Testis (tissue), 3 donors: ENCODE measurements around the gene B3GAT1. TPM values are rescaled to one million over a fixed set of nuclear protein-coding genes. Genes with fewer than 3 reads are reported as not detected.

Source experiments
- DNase-seq: peaks from one replicate; pipeline ENCODE4 v3.0.0-alpha.2; 2019
- H3K27ac ChIP-seq, 2 donors: fragments of 200-600 bp; sonication (generic); one replicate each; pipeline ENCODE4 v1.5.1; 2019
- H3K27me3 ChIP-seq: fragments of 200-600 bp; sonication (generic); one replicate; pipeline ENCODE4 v1.5.1; 2019
- H3K36me3 ChIP-seq: fragments of 200-600 bp; sonication (generic); one replicate; pipeline ENCODE4 v1.5.1; 2017; ENCODE audit warnings: low read depth; ENCODE audit errors: missing control alignments
- H3K4me1 ChIP-seq: fragments of 200-600 bp; sonication (generic); one replicate; pipeline ENCODE4 v1.5.1; 2019
- H3K4me3 ChIP-seq, 2 donors: fragments of 200-600 bp; sonication (generic); one replicate each; pipeline ENCODE4 v1.5.1; 2017 to 2019
- H3K9me3 ChIP-seq: fragments of 200-600 bp; sonication (generic); one replicate; pipeline ENCODE4 v1.5.1; 2017
- CTCF ChIP-seq, 3 experiments: fragments of 450-650 bp in 2 of 3; fragments of 200-600 bp in 1 of 3; sonication (generic) in 1 of 3; IDR thresholded peaks; one replicate each; pipeline ENCODE4 v1.5.1; 2016 to 2019; ENCODE audit warnings: antibody characterized with exemption in 3 of 3, mild to moderate bottlenecking in 2 of 3, moderate library complexity in 1 of 3
- POLR2A ChIP-seq: fragments of 450-650 bp; IDR thresholded peaks from one replicate; pipeline ENCODE4 v1.6.1; 2017; ENCODE audit warnings: antibody characterized with exemption, mild to moderate bottlenecking, moderate library complexity
- WGBS, 2 donors: methylation state at CpG; one replicate each; pipeline ENCODE4 v1.1.5; 2018; 5-methylcytosine and 5-hydroxymethylcytosine counted together
- intact Hi-C: fragments of 100-400 bp; cut with DNase I; formaldehyde crosslinking; loops from one replicate; pipeline ENCODE4 v1.15.1; 2023; ENCODE audit warnings: low total_unique reads
- polyA plus RNA-seq: library from polyadenylated mRNA; stranded (reverse); fragments of 350-450 nt; fragmentation: Illumina TruSeq; extraction: RNeasy Lipid Tissue Mini Kit (QIAGEN cat#74804); gene quantifications from one replicate; pipeline ENCODE4 v1.2.3, GENCODE V29; 2014; ENCODE audit warnings: low read depth, low replicate concordance; ENCODE audit not compliant: insufficient read depth
- total RNA-seq, 2 donors: library from RNA; depleted of rRNA; stranded (reverse); fragments of >200 nt; gene quantifications; one replicate each; pipeline ENCODE4 v1.2.3, GENCODE V29; 2016

Gene B3GAT1
- total and polyA plus RNA-seq, 3 donors from 2014 or later = 2.7 to 4.3 (median 3.0) TPM

GRCh38 chr11:134386945-134387344 lies 25.1 kb downstream of the B3GAT1 start:
- Histone ChIP-seq H3K27ac (no peak overlapping the region), H3K4me1 (no peaks in the 10 kb centered on the region), H3K36me3 (no peaks in the 10 kb centered on the region), H3K27me3 (no peaks in the 10 kb centered on the region), H3K9me3 (no peaks in the 10 kb centered on the region), H3K4me3 (no peak overlapping the region)
- no peak for DNase-seq
- intact Hi-C loops = no loop called here
- TF ChIP-seq CTCF (IDR thresholded peaks at IDR 0.05) = no peak
- no peak for TF ChIP-seq POLR2A
- 76 to 83% methylated on average over 6 of the region's 6 CpGs for WGBS, 2 donors

- Histone ChIP-seq H3K4me3 (no peak overlapping the region), H3K27ac (no peak overlapping the region), H3K9me3 (no peaks in the 10 kb centered on the region), H3K36me3 (no peaks in the 10 kb centered on the region), H3K4me1 (no peaks in the 10 kb centered on the region), H3K27me3 (no peaks in the 10 kb centered on the region)
- TF ChIP-seq POLR2A = no peak
- TF ChIP-seq CTCF (IDR thresholded peaks at IDR 0.05) = no peak
- no peak for DNase-seq
- intact Hi-C loops = no loop called here
- WGBS, 2 donors = 47 to 57% methylated on average over 19 to 20 of the region's 20 CpGs
Measured at GRCh38 chr11:134385774-134386565, 26.1 kb downstream of the B3GAT1 start.

GRCh38 chr11:134385171-134385570 lies 26.9 kb downstream of the B3GAT1 start:
- DNase-seq = no peak
- Histone ChIP-seq H3K9me3 (no peaks in the 10 kb centered on the region), H3K4me3 (no peak overlapping the region), H3K36me3 (no peaks in the 10 kb centered on the region), H3K4me1 (no peaks in the 10 kb centered on the region), H3K27me3 (no peaks in the 10 kb centered on the region), H3K27ac (no peak overlapping the region)
- 84 to 87% methylated on average over 7 to 15 of the region's 15 CpGs for WGBS, 2 donors
- intact Hi-C loops = no loop called here
- TF ChIP-seq CTCF (IDR thresholded peaks at IDR 0.05) (no peak), POLR2A (no peak)

- TF ChIP-seq CTCF (IDR thresholded peaks at IDR 0.05) = no peak
- no peak for TF ChIP-seq POLR2A
- Histone ChIP-seq H3K9me3 (no peaks in the 10 kb centered on the region), H3K27me3 (no peaks in the 10 kb centered on the region), H3K27ac (no peak overlapping the region), H3K36me3 (no peaks in the 10 kb centered on the region), H3K4me3 (no peak overlapping the region), H3K4me1 (no peaks in the 10 kb centered on the region)
- intact Hi-C loops = no loop called here
- no peak for DNase-seq
- WGBS, 2 donors = 67 to 76% methylated on average over 6 to 14 of the region's 14 CpGs
Measured at GRCh38 chr11:134384406-134384805, 27.6 kb downstream of the B3GAT1 start.
